ENCODE results near the gene DAP.

DNA sequence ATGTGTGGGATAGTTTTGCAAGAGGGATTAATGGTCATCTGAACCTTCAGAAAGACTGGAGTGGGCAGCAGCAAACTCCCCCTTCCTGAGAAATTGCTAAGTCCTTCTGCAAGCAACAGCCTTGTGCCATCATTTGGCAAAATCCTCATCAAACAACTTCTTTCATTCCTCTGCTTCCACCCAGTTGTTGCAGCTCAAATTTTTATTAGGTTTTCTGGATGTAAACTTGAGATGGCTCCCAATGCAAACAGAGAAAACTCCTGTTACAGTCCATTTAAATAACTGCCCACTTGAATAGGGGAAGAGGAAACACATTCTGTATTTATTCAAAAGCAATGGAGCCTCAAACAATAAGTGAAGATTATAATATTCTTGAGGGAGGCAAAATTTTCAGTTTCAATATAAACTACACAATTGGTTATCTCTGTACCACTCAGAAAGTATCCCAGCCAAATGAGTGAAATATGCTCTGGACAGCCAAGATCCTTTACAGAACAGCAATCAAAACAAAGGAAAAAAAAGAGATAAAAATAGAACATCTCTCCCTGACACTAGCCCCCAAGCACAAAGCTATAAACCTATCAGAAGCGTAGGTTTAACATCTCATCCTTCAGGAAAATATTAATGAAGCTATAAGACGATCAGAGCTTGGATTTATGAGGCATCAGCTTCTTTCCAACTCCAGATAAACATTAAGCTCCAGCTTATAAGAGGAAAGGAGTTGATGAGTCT lies 17.3 kb upstream of the DAP start:
- TF ChIP-seq, protein P1, sequence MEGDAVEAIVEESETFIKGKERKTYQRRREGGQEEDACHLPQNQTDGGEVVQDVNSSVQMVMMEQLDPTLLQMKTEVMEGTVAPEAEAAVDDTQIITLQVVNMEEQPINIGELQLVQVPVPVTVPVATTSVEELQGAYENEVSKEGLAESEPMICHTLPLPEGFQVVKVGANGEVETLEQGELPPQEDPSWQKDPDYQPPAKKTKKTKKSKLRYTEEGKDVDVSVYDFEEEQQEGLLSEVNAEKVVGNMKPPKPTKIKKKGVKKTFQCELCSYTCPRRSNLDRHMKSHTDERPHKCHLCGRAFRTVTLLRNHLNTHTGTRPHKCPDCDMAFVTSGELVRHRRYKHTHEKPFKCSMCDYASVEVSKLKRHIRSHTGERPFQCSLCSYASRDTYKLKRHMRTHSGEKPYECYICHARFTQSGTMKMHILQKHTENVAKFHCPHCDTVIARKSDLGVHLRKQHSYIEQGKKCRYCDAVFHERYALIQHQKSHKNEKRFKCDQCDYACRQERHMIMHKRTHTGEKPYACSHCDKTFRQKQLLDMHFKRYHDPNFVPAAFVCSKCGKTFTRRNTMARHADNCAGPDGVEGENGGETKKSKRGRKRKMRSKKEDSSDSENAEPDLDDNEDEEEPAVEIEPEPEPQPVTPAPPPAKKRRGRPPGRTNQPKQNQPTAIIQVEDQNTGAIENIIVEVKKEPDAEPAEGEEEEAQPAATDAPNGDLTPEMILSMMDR (conservative IDR thresholded peaks at IDR 0.05; ENCODE audit: low read depth, low read length): no peak
- TF ChIP-seq EZH2 (IDR thresholded peaks at IDR 0.05; ENCODE audit: borderline replicate concordance, low read depth, low read length, poor library complexity, severe bottlenecking): no peak

Data from A673 (cell line).